NCI-H446 treated with DMSO at 0.1 percent for 48 hours (cell line): ENCODE measurements around the gene GRM7.

Experiments
- DNase-seq: peaks from one replicate; lab custom pipeline; 2025; lab: John Stamatoyannopoulos, UW

The GRM7 gene

GRCh38 chr3:7241584-7242302, 380.8 kb downstream of the GRM7 start:
- no peak for DNase-seq

GRCh38 chr3:7242303-7242635, 381.4 kb downstream of the GRM7 start:
- no peak for DNase-seq

- DNase-seq: no peak
Observed at GRCh38 chr3:7249493-7250076, 388.7 kb downstream of the GRM7 start.

- no peak for DNase-seq
Observed at GRCh38 chr3:7254251-7254650, 393.3 kb downstream of the GRM7 start.

- DNase-seq: no peak
Observed at GRCh38 chr3:7260975-7261374, 400.1 kb downstream of the GRM7 start.

GRCh38 chr3:7263347-7264195, 402.7 kb downstream of the GRM7 start:
- DNase-seq: no peak

GRCh38 chr3:7264196-7264526, 403.2 kb downstream of the GRM7 start:
- DNase-seq: no peak

GRCh38 chr3:7265736-7266135, 404.8 kb downstream of the GRM7 start:
- DNase-seq: no peak

GRCh38 chr3:7266551-7266950, 405.6 kb downstream of the GRM7 start:
- DNase-seq: no peak

GRCh38 chr3:7270731-7271130, 409.8 kb downstream of the GRM7 start:
- no peak for DNase-seq

GRCh38 chr3:7271631-7272030, 410.7 kb downstream of the GRM7 start:
- no peak for DNase-seq

GRCh38 chr3:7272203-7272602, 411.3 kb downstream of the GRM7 start:
- no peak for DNase-seq

- no peak for DNase-seq
Observed at GRCh38 chr3:7275396-7275795, 414.5 kb downstream of the GRM7 start.

GRCh38 chr3:7280318-7280717, 419.4 kb downstream of the GRM7 start:
- DNase-seq: no peak

GRCh38 chr3:7282988-7283387, 422.1 kb downstream of the GRM7 start:
- DNase-seq: no peak

- no peak for DNase-seq
Observed at GRCh38 chr3:7285505-7285904, 424.6 kb downstream of the GRM7 start.

GRCh38 chr3:7288133-7288532, 427.2 kb downstream of the GRM7 start:
- no peak for DNase-seq

- DNase-seq: no peak
Observed at GRCh38 chr3:7289121-7289520, 428.2 kb downstream of the GRM7 start.

- no peak for DNase-seq
Observed at GRCh38 chr3:7290077-7290825, 429.3 kb downstream of the GRM7 start.

- DNase-seq: no peak
Observed at GRCh38 chr3:7292362-7292761, 431.4 kb downstream of the GRM7 start.

- no peak for DNase-seq
Observed at GRCh38 chr3:7293286-7293685, 432.4 kb downstream of the GRM7 start.

- DNase-seq: no peak
Observed at GRCh38 chr3:7305561-7305960, 444.6 kb downstream of the GRM7 start.

GRCh38 chr3:7306901-7307300, 446.0 kb downstream of the GRM7 start:
- DNase-seq: no peak
